AG04450 (cell line): Measurements from ENCODE around the gene RSBN1. TPM values are rescaled to one million over a fixed set of nuclear protein-coding genes. Genes with fewer than 3 reads are reported as not detected.

Source experiments
- CTCF ChIA-PET: fragments of 300-600, 350-600 bp; formaldehyde crosslinking; extraction: SDS; loops from one replicate; lab custom pipeline; 2022; ENCODE audit warnings: antibody characterized with exemption, inconsistent platforms; lab: Charles Lee
- POLR2A ChIA-PET: fragments of 350-600 bp; formaldehyde crosslinking; extraction: SDS; loops from one replicate; lab custom pipeline; 2021; ENCODE audit warnings: antibody characterized with exemption, inconsistent platforms; lab: Yijun Ruan, JAX
- DNase-seq: peaks from one replicate; pipeline ENCODE4 v3.0.0-alpha.2; 2011; ENCODE audit warnings: low read depth, low spot score
- H3K27ac ChIP-seq: one replicate; pipeline ENCODE4 v1.5.1; 2012; ENCODE audit warnings: low read depth, low read length, control low read depth
- H3K27me3 ChIP-seq: one replicate; pipeline ENCODE4 v1.6.0; 2012; ENCODE audit warnings: low read length; ENCODE audit not compliant: control insufficient read depth, insufficient read depth
- H3K4me3 ChIP-seq: 2 replicates; pipeline ENCODE4 v1.5.1; 2011; ENCODE audit warnings: mild to moderate bottlenecking, low read depth, low read length, control low read depth
- H3K9me3 ChIP-seq: 2 replicates; pipeline ENCODE4 v1.5.1; 2012; ENCODE audit warnings: low read length; ENCODE audit not compliant: control insufficient read depth, insufficient read depth
- CTCF ChIP-seq: IDR thresholded peaks from 2 replicates; pipeline ENCODE4 v1.5.1; 2011; ENCODE audit warnings: low read depth, low read length, control low read depth, inconsistent platforms
- polyA plus RNA-seq: library from polyadenylated mRNA; depleted of rRNA; stranded (reverse); fragments of >200 nt; gene quantifications from 2 replicates; pipeline ENCODE4 v1.2.3, GENCODE V29; 2011

Gene RSBN1
- polyA plus RNA-seq, 1 experiment, result 12.2 TPM

GRCh38 chr1:113858982-113859381 is 46.7 kb upstream of the RSBN1 start:
- Histone ChIP-seq H3K27me3 (no peaks in the 10 kb centered on the region), H3K27ac (no peak overlapping the region), H3K9me3 (no peaks in the 10 kb centered on the region), H3K4me3 (no peak overlapping the region)
- POLR2A ChIA-PET, result no interaction called here
- TF ChIP-seq CTCF, result no peak
- DNase-seq, result no peak
- CTCF ChIA-PET, result interaction anchor here (0.9 to 3.4 kb wide), 3 partner anchors 23 to 100 kb away, joined by 5 to 30 read pairs (median 5); partner anchors contain the start of gene PHTF1

DNA sequence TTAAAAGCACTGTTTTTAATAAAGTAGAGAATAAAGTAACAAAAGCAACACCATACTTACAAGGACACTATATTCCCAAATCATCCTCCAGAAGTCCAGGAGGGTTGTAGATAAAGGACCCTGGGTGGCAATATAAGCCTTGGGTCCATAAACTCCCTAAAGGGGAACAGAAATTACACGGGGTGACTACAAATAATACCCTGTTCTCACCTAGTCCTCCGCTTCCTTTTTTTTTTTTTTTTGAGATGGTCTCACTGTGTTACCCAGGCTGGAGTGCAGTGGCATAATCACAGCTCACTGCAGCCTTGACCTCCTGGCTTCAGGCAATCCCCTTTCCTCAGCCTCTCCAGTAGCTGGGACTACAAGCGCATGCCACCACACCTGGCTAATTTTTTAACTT is 46.1 kb upstream of the RSBN1 start:
- CTCF ChIA-PET, result interaction anchor here (3.4 kb wide), 1 partner anchor 23 kb away, joined by 30 read pairs; no protein-coding TSS in a partner anchor
- Histone ChIP-seq H3K27me3 (no peaks in the 10 kb centered on the region), H3K4me3 (no peak overlapping the region), H3K9me3 (no peaks in the 10 kb centered on the region), H3K27ac (no peak overlapping the region)
- POLR2A ChIA-PET, result no interaction called here
- no peak for DNase-seq
- no peak for TF ChIP-seq CTCF

- no peak for DNase-seq
- no peak overlapping the region for H3K4me3 ChIP-seq
- ChIA-PET POLR2A (no interaction called here), CTCF (interaction anchor here (3.4 kb wide), 1 partner anchor 22 kb away, joined by 30 read pairs; no protein-coding TSS in a partner anchor)
- H3K27me3 ChIP-seq, result no peaks in the 10 kb centered on the region
- TF ChIP-seq CTCF, result no peak
- no peaks in the 10 kb centered on the region for H3K9me3 ChIP-seq
- no peak overlapping the region for H3K27ac ChIP-seq
Observed at GRCh38 chr1:113857776-113858175, 45.5 kb upstream of the RSBN1 start.

- Histone ChIP-seq H3K27ac (no peak overlapping the region), H3K4me3 (no peak overlapping the region), H3K27me3 (no peaks in the 10 kb centered on the region), H3K9me3 (no peaks in the 10 kb centered on the region)
- ChIA-PET CTCF (interaction anchor here (2.0 kb wide), 1 partner anchor 22 kb away, joined by 6 read pairs; no protein-coding TSS in a partner anchor), POLR2A (no interaction called here)
- TF ChIP-seq CTCF, result no peak
- no peak for DNase-seq
Observed at GRCh38 chr1:113856401-113856790, 44.1 kb upstream of the RSBN1 start.

- POLR2A ChIA-PET, result interaction anchor here (0.5 kb wide), 1 partner anchor 75 kb away, joined by 3 read pairs; no protein-coding TSS in a partner anchor
- CTCF ChIA-PET, result interaction anchor here (0.6 to 2.0 kb wide), 4 partner anchors 13 to 783 kb away, joined by 3 to 6 read pairs (median 3); partner anchors contain the start of gene LRIG2
- Histone ChIP-seq H3K4me3 (no peak overlapping the region), H3K27ac (no peak overlapping the region), H3K9me3 (no peaks in the 10 kb centered on the region), H3K27me3 (no peaks in the 10 kb centered on the region)
- no peak for DNase-seq
- TF ChIP-seq CTCF, result no peak
Observed at GRCh38 chr1:113855630-113856400, 43.5 kb upstream of the RSBN1 start.
